Muscle of arm (tissue), 12 donors: ENCODE data around the gene CAVIN3. TPM values are rescaled to one million over a fixed set of nuclear protein-coding genes. Genes with fewer than 3 reads are reported as not detected.
"Not testable (repeated sequence)": the region's sequence is repeated elsewhere in the genome, so short reads cannot be mapped to it uniquely, and the experiment has no call there.

ENCODE experiments used
- DNase-seq: peaks from one replicate; pipeline ENCODE4 v3.0.0-alpha.2; 2013
- polyA plus RNA-seq, 12 donors: library from polyadenylated mRNA; unstranded; fragments of 120-200 nt; gene quantifications; one replicate each; pipeline ENCODE4 v1.2.1, GENCODE V29; 2013; ENCODE audit not compliant: insufficient read length in 12 of 12

Gene CAVIN3
- polyA plus RNA-seq, 12 donors = 18.1 to 37.8 (median 21.3) TPM; not detected in 1

DNA sequence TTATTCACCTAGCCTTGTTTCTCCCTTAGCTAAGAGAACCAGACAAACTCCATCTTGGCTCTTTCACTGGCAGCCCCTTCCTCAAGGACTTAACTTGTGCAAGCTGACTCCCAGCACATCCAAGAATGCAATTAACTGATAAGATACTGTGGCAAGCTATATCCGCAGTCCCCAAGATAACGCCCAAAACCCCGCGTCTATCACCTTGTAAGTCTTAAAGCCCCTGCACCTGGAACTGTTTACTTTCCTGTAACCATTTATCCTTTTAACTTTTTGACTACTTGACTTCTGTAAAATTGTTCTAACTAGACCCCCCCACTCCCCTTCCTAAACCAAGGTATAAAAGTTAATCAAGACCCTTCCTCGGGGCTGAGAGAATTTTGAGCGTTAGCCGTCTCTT, 39.5 kb downstream of the CAVIN3 start:
- DNase-seq = not testable (repeated sequence)

DNA sequence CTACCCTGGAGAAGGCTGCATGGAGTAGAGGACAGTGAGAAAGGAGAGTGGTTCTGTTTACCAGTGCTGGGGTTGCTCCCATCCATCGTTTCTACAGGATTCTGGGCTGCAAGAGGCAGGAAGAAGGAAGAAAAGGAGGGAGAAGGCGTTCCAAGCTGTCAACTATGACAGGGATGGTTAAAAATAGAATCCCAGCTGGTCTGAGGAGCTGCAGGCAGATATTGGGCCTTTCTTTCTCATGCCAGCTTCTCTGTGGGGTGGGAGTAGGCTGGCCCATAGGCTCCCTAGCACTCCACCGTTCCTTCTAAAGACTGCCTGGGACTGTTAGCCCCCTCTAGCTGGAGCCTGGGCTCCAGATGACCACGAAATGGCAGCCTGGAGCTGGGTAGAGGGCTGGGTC, 47.1 kb downstream of the CAVIN3 start:
- no peak for DNase-seq

DNA sequence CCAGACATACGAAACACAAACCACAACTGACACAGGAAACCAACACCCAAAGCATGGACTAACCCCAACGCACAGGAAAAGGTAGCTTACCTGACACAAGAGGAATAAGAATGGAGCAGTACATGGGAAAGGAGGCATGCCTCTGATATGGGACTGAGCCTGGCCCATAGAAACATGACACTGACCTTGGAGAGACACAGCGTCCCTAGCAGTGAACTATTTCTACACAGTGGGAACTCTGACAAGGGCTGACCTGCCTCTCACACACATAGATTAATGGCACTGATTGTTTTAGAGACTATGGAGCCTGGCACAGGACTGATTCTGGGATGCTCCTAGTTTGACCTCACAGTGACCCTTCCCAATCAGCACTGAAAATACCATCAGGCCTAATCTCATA, 48.7 kb downstream of the CAVIN3 start:
- DNase-seq = no peak

DNA sequence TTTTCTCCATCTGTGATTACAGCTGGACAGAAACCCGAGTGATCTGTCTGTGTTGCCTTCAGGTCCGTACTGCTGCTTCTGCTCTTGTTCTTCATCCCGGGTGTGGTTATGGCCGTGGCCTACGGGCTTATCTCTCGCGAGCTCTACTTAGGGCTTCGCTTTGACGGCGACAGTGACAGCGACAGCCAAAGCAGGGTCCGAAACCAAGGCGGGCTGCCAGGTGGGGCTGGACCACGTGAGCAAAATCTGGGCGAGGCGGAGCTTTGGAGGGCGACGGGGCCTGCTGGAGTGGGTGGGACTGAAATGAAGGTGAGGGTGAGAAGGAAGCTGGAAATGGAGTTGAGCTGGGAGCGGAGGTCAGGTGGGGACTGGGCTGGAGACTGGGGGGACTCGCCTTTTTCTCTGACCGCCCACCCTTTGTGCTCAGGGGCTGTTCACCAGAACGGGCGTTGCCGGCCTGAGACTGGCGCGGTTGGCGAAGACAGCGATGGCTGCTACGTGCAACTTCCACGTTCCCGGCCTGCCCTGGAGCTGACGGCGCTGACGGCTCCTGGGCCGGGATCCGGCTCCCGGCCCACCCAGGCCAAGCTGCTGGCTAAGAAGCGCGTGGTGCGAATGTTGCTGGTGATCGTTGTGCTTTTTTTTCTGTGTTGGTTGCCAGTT, 49.6 kb downstream of the CAVIN3 start:
- DNase-seq = no peak

DNA sequence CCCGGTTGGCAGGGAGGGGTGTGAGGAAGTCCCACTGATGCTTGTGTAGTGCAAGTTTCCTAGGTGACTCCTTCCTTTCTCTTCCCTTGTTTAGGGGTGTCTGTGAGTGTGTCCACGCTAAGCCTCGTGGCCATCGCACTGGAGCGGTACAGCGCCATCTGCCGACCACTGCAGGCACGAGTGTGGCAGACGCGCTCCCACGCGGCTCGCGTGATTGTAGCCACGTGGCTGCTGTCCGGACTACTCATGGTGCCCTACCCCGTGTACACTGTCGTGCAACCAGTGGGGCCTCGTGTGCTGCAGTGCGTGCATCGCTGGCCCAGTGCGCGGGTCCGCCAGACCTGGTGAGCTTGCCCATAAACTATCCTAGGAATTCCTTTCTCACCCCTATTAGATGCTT, 50.3 kb downstream of the CAVIN3 start:
- no peak for DNase-seq

Other genes starting within 250 kb of the CAVIN3 start
- gene OR56B4, start 212.8 kb downstream of the CAVIN3 start, polyA plus RNA-seq = not detected
- not detected for gene OR52B2, start 150.2 kb downstream of the CAVIN3 start, polyA plus RNA-seq
- under 1 TPM in 1 of 12 donors, not detected in 11; 0.15 TPM for gene OR52W1, start 121.3 kb downstream of the CAVIN3 start, polyA plus RNA-seq
- under 1 TPM in 9 of 12 donors, not detected in 3; 0.11 to 0.58 (median 0.25) TPM for gene C11orf42, start 114.9 kb downstream of the CAVIN3 start, polyA plus RNA-seq
- gene FHIP1B, start 85.9 kb downstream of the CAVIN3 start, polyA plus RNA-seq = 10 to 100 TPM in 11 of 12 donors, not detected in 1; 19.2 to 53.0 (median 26.6) TPM
- under 1 TPM in 7 of 12 donors, not detected in 5; 0.10 to 0.36 (median 0.16) TPM for gene CNGA4, start 81.4 kb downstream of the CAVIN3 start, polyA plus RNA-seq
- under 1 TPM in 2 of 12 donors, not detected in 10; 0.07 to 0.25 TPM for gene CCKBR, start 60.7 kb downstream of the CAVIN3 start, polyA plus RNA-seq
- 10 to 100 TPM in 10 of 12 donors, 1 to 10 TPM in 1, not detected in 1; 9.7 to 28.5 (median 23.4) TPM for gene SMPD1, start 70.0 kb upstream of the CAVIN3 start, polyA plus RNA-seq
- 10 to 100 TPM in 11 of 12 donors, not detected in 1; 20.5 to 32.5 (median 28.1) TPM for gene APBB1, start 98.6 kb upstream of the CAVIN3 start, polyA plus RNA-seq
- 1 to 10 TPM in 10 of 12 donors, not detected in 2; 1.1 to 6.6 (median 1.8) TPM for gene HPX, start 120.5 kb upstream of the CAVIN3 start, polyA plus RNA-seq
- 10 to 100 TPM in 11 of 12 donors, not detected in 1; 11.3 to 27.6 (median 13.7) TPM for gene TRIM3, start 153.4 kb upstream of the CAVIN3 start, polyA plus RNA-seq
- 10 to 100 TPM in 11 of 12 donors, not detected in 1; 25.7 to 57.2 (median 34.5) TPM for gene ARFIP2, start 160.8 kb upstream of the CAVIN3 start, polyA plus RNA-seq
- gene TIMM10B, start 161.0 kb upstream of the CAVIN3 start, polyA plus RNA-seq = 10 to 100 TPM in 11 of 12 donors, not detected in 1; 14.6 to 24.2 (median 20.1) TPM
- 10 to 100 TPM in 4 of 12 donors, 1 to 10 TPM in 7, not detected in 1; 3.7 to 12.6 (median 8.2) TPM for gene DNHD1, start 176.8 kb upstream of the CAVIN3 start, polyA plus RNA-seq